Liver (tissue), 9 donors: ENCODE results near the gene CHD5. TPM values are rescaled to one million over a fixed set of nuclear protein-coding genes. Genes with fewer than 3 reads are reported as not detected.

Experiments used
- DNase-seq: peaks from one replicate; pipeline ENCODE4 v3.0.0-alpha.2; 2017; ENCODE audit warnings: low spot score
- H3K27ac ChIP-seq, 2 donors: one replicate each; pipeline ENCODE4 v1.7.0; 2013; ENCODE audit warnings: inconsistent platforms in 2 of 2, low read length in 2 of 2, control low read depth in 1 of 2, low read depth in 1 of 2, mild to moderate bottlenecking in 1 of 2
- H3K27me3 ChIP-seq, 4 donors: one replicate each; pipeline versions ENCODE4 v1.6.1 to v1.7.0; 2013; ENCODE audit warnings: low read length in 3 of 4, inconsistent platforms in 1 of 4, mild to moderate bottlenecking in 1 of 4, moderate library complexity in 1 of 4; ENCODE audit not compliant: control insufficient read depth in 4 of 4, insufficient read depth in 4 of 4
- H3K36me3 ChIP-seq, 4 donors: one replicate each; pipeline versions ENCODE4 v1.6.1 to v1.7.0; 2013; ENCODE audit warnings: low read length in 3 of 4, mild to moderate bottlenecking in 3 of 4, low read depth in 1 of 4, moderate library complexity in 1 of 4; ENCODE audit not compliant: control insufficient read depth in 4 of 4, insufficient read depth in 3 of 4
- H3K4me1 ChIP-seq, 4 donors: one replicate each; pipeline versions ENCODE4 v1.6.1 to v1.7.0; 2013; ENCODE audit warnings: low read length in 3 of 4, mild to moderate bottlenecking in 3 of 4, moderate library complexity in 1 of 4; ENCODE audit not compliant: control insufficient read depth in 4 of 4, insufficient read depth in 4 of 4
- H3K4me3 ChIP-seq, 3 donors: one replicate each; pipeline versions ENCODE4 v1.6.1 to v1.7.0; 2013; ENCODE audit warnings: low read length in 3 of 3, control low read depth in 1 of 3, low read depth in 1 of 3, mild to moderate bottlenecking in 1 of 3
- H3K9ac ChIP-seq, 2 donors: one replicate each; pipeline ENCODE4 v1.7.0; 2013; ENCODE audit warnings: low read length in 2 of 2, mild to moderate bottlenecking in 2 of 2, moderate library complexity in 2 of 2, control low read depth in 1 of 2, low read depth in 1 of 2
- H3K9me3 ChIP-seq, 4 donors: one replicate each; pipeline versions ENCODE4 v1.6.1 to v1.7.0; 2013; ENCODE audit warnings: low read length in 3 of 4; ENCODE audit not compliant: control insufficient read depth in 4 of 4
- CTCF ChIP-seq: fragments of 150-350 bp; IDR thresholded peaks from 2 replicates; pipeline ENCODE4 v1.5.1; 2017; ENCODE audit warnings: improper control_type of control experiment, low read depth, low read length; ENCODE audit not compliant: missing input control
- EGR1 ChIP-seq, 2 donors: IDR thresholded peaks; 2 replicates each; pipeline ENCODE4 v1.6.1; 2016 to 2018; ENCODE audit warnings: antibody characterized with exemption in 2 of 2, low read depth in 2 of 2
- FOXA1 ChIP-seq: IDR thresholded peaks from 2 replicates; pipeline ENCODE4 v1.6.1; 2016; ENCODE audit warnings: antibody characterized with exemption
- FOXA2 ChIP-seq: IDR thresholded peaks from 2 replicates; pipeline ENCODE4 v1.6.1; 2016; ENCODE audit warnings: antibody characterized with exemption
- GABPA ChIP-seq, 2 donors: IDR thresholded peaks in 1 of 2; conservative IDR thresholded peaks in 1 of 2; 2 replicates each; pipeline ENCODE4 v1.6.1; 2016; ENCODE audit warnings: antibody characterized with exemption in 2 of 2, mild to moderate bottlenecking in 1 of 2, moderate library complexity in 1 of 2
- HNF4A ChIP-seq, 2 donors: conservative IDR thresholded peaks; 2 replicates each; pipeline ENCODE4 v1.6.1; 2016; ENCODE audit warnings: antibody characterized with exemption in 2 of 2, mild to moderate bottlenecking in 2 of 2
- HNF4G ChIP-seq: IDR thresholded peaks from 2 replicates; pipeline ENCODE4 v1.6.1; 2016; ENCODE audit warnings: antibody characterized with exemption
- JUND ChIP-seq, 2 donors: IDR thresholded peaks; 2 replicates each; pipeline ENCODE4 v1.6.1; 2016; ENCODE audit warnings: antibody characterized with exemption in 2 of 2
- NR2F2 ChIP-seq: IDR thresholded peaks from 2 replicates; pipeline ENCODE4 v1.6.1; 2016; ENCODE audit warnings: antibody characterized with exemption
- RAD21 ChIP-seq, 2 donors: IDR thresholded peaks; 2 replicates each; pipeline ENCODE4 v1.6.1; 2016; ENCODE audit warnings: antibody characterized with exemption in 2 of 2, mild to moderate bottlenecking in 2 of 2
- REST ChIP-seq: IDR thresholded peaks from 2 replicates; pipeline ENCODE4 v1.6.1; 2016; ENCODE audit warnings: antibody characterized with exemption, mild to moderate bottlenecking
- RXRA ChIP-seq, 2 donors: IDR thresholded peaks; 2 replicates each; pipeline ENCODE4 v1.6.1; 2017 to 2018; ENCODE audit warnings: antibody characterized with exemption in 2 of 2, mild to moderate bottlenecking in 1 of 2
- SP1 ChIP-seq: IDR thresholded peaks from 2 replicates; pipeline ENCODE4 v1.6.1; 2018; ENCODE audit warnings: antibody characterized with exemption, mild to moderate bottlenecking
- TAF1 ChIP-seq: conservative IDR thresholded peaks from 2 replicates; pipeline ENCODE4 v1.6.1; 2016; ENCODE audit warnings: antibody characterized with exemption, mild to moderate bottlenecking
- YY1 ChIP-seq: IDR thresholded peaks from 2 replicates; pipeline ENCODE4 v1.6.1; 2016; ENCODE audit warnings: antibody characterized with exemption, mild to moderate bottlenecking
- WGBS: extraction: QIAGEN DNeasy Blood & Tissue Kit; methylation state at CpG from one replicate; pipeline ENCODE4 v1.1.7; 2013; 5-methylcytosine and 5-hydroxymethylcytosine counted together
- polyA plus RNA-seq, 2 donors: library from polyadenylated mRNA; stranded (reverse) in 1 of 2; unstranded in 1 of 2; fragments of 200-250 nt in 1 of 2; fragments of >200 nt in 1 of 2; fragmentation: Nextera tagmentation in 1 of 2; extraction: Ambion mirVana in 1 of 2; gene quantifications; one replicate each; pipeline versions ENCODE4 v1.2.1 to v1.2.3, GENCODE V29; 2013 to 2015
- total RNA-seq, 2 donors: library from RNA; depleted of rRNA; stranded (reverse); fragments of >200 nt; gene quantifications; one replicate each; pipeline ENCODE4 v1.2.3, GENCODE V29; 2014
- TF ChIP-seq, protein P1 (sequence below): IDR thresholded peaks from 2 replicates; pipeline ENCODE4 v1.6.1; 2016; ENCODE audit warnings: antibody characterized with exemption
- TF ChIP-seq, protein P2 (sequence below): IDR thresholded peaks from 2 replicates; pipeline ENCODE4 v1.6.1; 2016; ENCODE audit warnings: antibody characterized with exemption
- TF ChIP-seq, protein P3 (sequence below): IDR thresholded peaks from 2 replicates; pipeline ENCODE4 v1.6.1; 2016; ENCODE audit warnings: antibody characterized with exemption
- donor health status: healthy.
- donor health status: healthy.
- donor health status: healthy.
- donor health status: healthy.
- donor health status: healthy.

Gene CHD5
- total and polyA plus RNA-seq, 4 donors = under 0.01 to 0.08 TPM; not detected in 2

GRCh38 chr1:6103854-6104530 lies 76.1 kb downstream of the CHD5 start:
- H3K36me3 ChIP-seq = no peaks in the 10 kb centered on the region
- no peak overlapping the region for H3K9ac ChIP-seq
- H3K4me1 ChIP-seq = no peaks in the 10 kb centered on the region
- 67% methylated on average over 13 of the region's 13 CpGs for WGBS
- TF ChIP-seq HNF4A (conservative IDR thresholded peaks at IDR 0.05) (no peak), GABPA (IDR thresholded peaks at IDR 0.05 in 1 of 2, conservative IDR thresholded peaks at IDR 0.05 in 1 of 2) (no peak), SP1 (no peak), HNF4G (no peak), CTCF (no peak), RAD21 (IDR thresholded peaks at IDR 0.05) (no peak), FOXA1 (no peak), EGR1 (IDR thresholded peaks at IDR 0.05; ENCODE audit: low read depth in 2 of 2) (no peak), RXRA (IDR thresholded peaks at IDR 0.05) (no peak), YY1 (no peak), NR2F2 (no peak), TAF1 (no peak), REST (no peak), FOXA2 (no peak), JUND (IDR thresholded peaks at IDR 0.05) (no peak)
- TF ChIP-seq, protein P1, sequence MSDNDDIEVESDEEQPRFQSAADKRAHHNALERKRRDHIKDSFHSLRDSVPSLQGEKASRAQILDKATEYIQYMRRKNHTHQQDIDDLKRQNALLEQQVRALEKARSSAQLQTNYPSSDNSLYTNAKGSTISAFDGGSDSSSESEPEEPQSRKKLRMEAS = no peak
- TF ChIP-seq, protein P2, sequence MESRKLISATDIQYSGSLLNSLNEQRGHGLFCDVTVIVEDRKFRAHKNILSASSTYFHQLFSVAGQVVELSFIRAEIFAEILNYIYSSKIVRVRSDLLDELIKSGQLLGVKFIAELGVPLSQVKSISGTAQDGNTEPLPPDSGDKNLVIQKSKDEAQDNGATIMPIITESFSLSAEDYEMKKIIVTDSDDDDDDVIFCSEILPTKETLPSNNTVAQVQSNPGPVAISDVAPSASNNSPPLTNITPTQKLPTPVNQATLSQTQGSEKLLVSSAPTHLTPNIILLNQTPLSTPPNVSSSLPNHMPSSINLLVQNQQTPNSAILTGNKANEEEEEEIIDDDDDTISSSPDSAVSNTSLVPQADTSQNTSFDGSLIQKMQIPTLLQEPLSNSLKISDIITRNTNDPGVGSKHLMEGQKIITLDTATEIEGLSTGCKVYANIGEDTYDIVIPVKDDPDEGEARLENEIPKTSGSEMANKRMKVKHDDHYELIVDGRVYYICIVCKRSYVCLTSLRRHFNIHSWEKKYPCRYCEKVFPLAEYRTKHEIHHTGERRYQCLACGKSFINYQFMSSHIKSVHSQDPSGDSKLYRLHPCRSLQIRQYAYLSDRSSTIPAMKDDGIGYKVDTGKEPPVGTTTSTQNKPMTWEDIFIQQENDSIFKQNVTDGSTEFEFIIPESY = no peak
- TF ChIP-seq, protein P3, sequence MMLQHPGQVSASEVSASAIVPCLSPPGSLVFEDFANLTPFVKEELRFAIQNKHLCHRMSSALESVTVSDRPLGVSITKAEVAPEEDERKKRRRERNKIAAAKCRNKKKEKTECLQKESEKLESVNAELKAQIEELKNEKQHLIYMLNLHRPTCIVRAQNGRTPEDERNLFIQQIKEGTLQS = no peak
- no peaks in the 10 kb centered on the region for H3K27me3 ChIP-seq
- no peak overlapping the region for H3K27ac ChIP-seq
- DNase-seq = no peak
- H3K4me3 ChIP-seq = no peak overlapping the region
- H3K9me3 ChIP-seq = no peaks in the 10 kb centered on the region
